Caco-2 (cell line): Measurements from ENCODE around the gene PIP5KL1. TPM values are rescaled to one million over a fixed set of nuclear protein-coding genes. Genes with fewer than 3 reads are reported as not detected.

Experiments
- total RNA-seq: library from RNA; stranded (reverse); gene quantifications from 2 replicates; pipeline ENCODE4 v1.2.3, GENCODE V29; 2022

Gene PIP5KL1
- total RNA-seq, 1 experiment from 2014 or later: 2.3 TPM

Other genes starting within 250 kb of the PIP5KL1 start
- not detected in 2 replicates for gene CFAP157, start 223.8 kb downstream of the PIP5KL1 start, total RNA-seq
- gene PTRH1, start 215.1 kb downstream of the PIP5KL1 start, total RNA-seq: 8.7 and 11.2 TPM in 2 replicates
- gene TTC16, start 214.7 kb downstream of the PIP5KL1 start, total RNA-seq: not detected in 2 replicates
- gene TOR2A, start 195.5 kb downstream of the PIP5KL1 start, total RNA-seq: 12.9 and 14.2 TPM in 2 replicates
- gene SH2D3C, start 152.1 kb downstream of the PIP5KL1 start, total RNA-seq: 0.34 TPM in 1 of 2 replicates, not detected in the other
- 47.9 and 48.2 TPM in 2 replicates for gene CDK9, start 144.7 kb downstream of the PIP5KL1 start, total RNA-seq
- 54.4 and 57.3 TPM in 2 replicates for gene FPGS, start 127.9 kb downstream of the PIP5KL1 start, total RNA-seq
- 0.18 and 0.53 TPM in 2 replicates for gene ENG, start 76.1 kb downstream of the PIP5KL1 start, total RNA-seq
- 39.2 and 41.5 TPM in 2 replicates for gene AK1, start 53.1 kb downstream of the PIP5KL1 start, total RNA-seq
- 20.7 and 25.1 TPM in 2 replicates for gene ST6GALNAC6, start 31.2 kb downstream of the PIP5KL1 start, total RNA-seq
- 12.1 and 13.2 TPM in 2 replicates for gene ST6GALNAC4, start 13.7 kb downstream of the PIP5KL1 start, total RNA-seq
- gene DPM2, start 7.1 kb upstream of the PIP5KL1 start, total RNA-seq: 38.7 and 39.4 TPM in 2 replicates
- 44.1 and 47.1 TPM in 2 replicates for gene EEIG1, start 50.2 kb upstream of the PIP5KL1 start, total RNA-seq
- gene NAIF1, start 136.5 kb upstream of the PIP5KL1 start, total RNA-seq: 8.5 and 8.6 TPM in 2 replicates
- 16.5 and 18.5 TPM in 2 replicates for gene SLC25A25, start 137.5 kb upstream of the PIP5KL1 start, total RNA-seq
- 114 and 123 TPM in 2 replicates for gene PTGES2, start 197.0 kb upstream of the PIP5KL1 start, total RNA-seq
- gene LCN2, start 218.7 kb upstream of the PIP5KL1 start, total RNA-seq: not detected in 2 replicates
- gene BBLN, start 229.5 kb upstream of the PIP5KL1 start, total RNA-seq: 34.2 and 36.5 TPM in 2 replicates